Trophoblast cell (in vitro differentiated cells and primary cell): ENCODE results near the gene CCDC127.
A peak's percentile ranks its signal among the peaks of the same experiment; 100 is the strongest.

Experiments used
- DNase-seq, 2 donors: peaks; one replicate each; pipeline ENCODE4 v3.0.0-alpha.2; 2016
- H2AFZ ChIP-seq: 2 replicates; pipeline ENCODE4 v1.6.1; 2013; ENCODE audit warnings: low read length, moderate library complexity, mild to moderate bottlenecking; ENCODE audit not compliant: insufficient read depth, poor library complexity
- H2AK5ac ChIP-seq: 2 replicates; pipeline ENCODE4 v1.6.1; 2013; ENCODE audit warnings: mild to moderate bottlenecking, low read length
- H2BK120ac ChIP-seq: 2 replicates; pipeline ENCODE4 v1.6.1; 2013; ENCODE audit warnings: low read length, mild to moderate bottlenecking, moderate library complexity; ENCODE audit not compliant: insufficient read depth, poor library complexity
- H2BK12ac ChIP-seq: 2 replicates; pipeline ENCODE4 v1.6.1; 2013; ENCODE audit warnings: mild to moderate bottlenecking, low read length, moderate library complexity
- H2BK5ac ChIP-seq: 2 replicates; pipeline ENCODE4 v1.6.1; 2013; ENCODE audit warnings: low read length, low read depth, moderate library complexity, mild to moderate bottlenecking; ENCODE audit not compliant: poor library complexity
- H3K14ac ChIP-seq: 2 replicates; pipeline ENCODE4 v1.6.1; 2013; ENCODE audit warnings: mild to moderate bottlenecking, low read length
- H3K18ac ChIP-seq: 2 replicates; pipeline ENCODE4 v1.6.1; 2013; ENCODE audit warnings: mild to moderate bottlenecking, low read length
- H3K23ac ChIP-seq: 2 replicates; pipeline ENCODE4 v1.6.1; 2013; ENCODE audit warnings: low read length
- H3K27ac ChIP-seq: 2 replicates; pipeline ENCODE4 v1.5.1; 2013; ENCODE audit warnings: low read depth, mild to moderate bottlenecking, inconsistent platforms, low read length, moderate library complexity
- H3K27me3 ChIP-seq: 2 replicates; pipeline ENCODE4 v1.6.1; 2013; ENCODE audit warnings: inconsistent platforms, mild to moderate bottlenecking, low read length, moderate library complexity; ENCODE audit not compliant: insufficient read depth
- H3K36me3 ChIP-seq, 2 experiments: 1 replicate in 1 of 2; 2 replicates in 1 of 2; pipeline ENCODE4 v1.6.1; 2013; ENCODE audit warnings: low read length in 2 of 2, mild to moderate bottlenecking in 2 of 2, moderate library complexity in 1 of 2; ENCODE audit not compliant: insufficient read depth in 2 of 2, control insufficient read depth in 1 of 2
- H3K4ac ChIP-seq: 2 replicates; pipeline ENCODE4 v1.6.1; 2013; ENCODE audit warnings: low read depth, mild to moderate bottlenecking, low read length, moderate library complexity
- H3K4me1 ChIP-seq, 2 experiments: 1 replicate in 1 of 2; 2 replicates in 1 of 2; pipeline ENCODE4 v1.6.1; 2013; ENCODE audit warnings: low read length in 2 of 2, mild to moderate bottlenecking in 2 of 2, moderate library complexity in 1 of 2; ENCODE audit not compliant: insufficient read depth in 2 of 2, control insufficient read depth in 1 of 2
- H3K4me2 ChIP-seq: 2 replicates; pipeline ENCODE4 v1.6.1; 2013; ENCODE audit warnings: inconsistent platforms, mild to moderate bottlenecking, low read length, moderate library complexity
- H3K4me3 ChIP-seq: 2 replicates; pipeline ENCODE4 v1.5.1; 2013; ENCODE audit warnings: mild to moderate bottlenecking, low read depth, low read length, inconsistent platforms
- H3K79me1 ChIP-seq: one replicate; pipeline ENCODE4 v1.6.1; 2013; ENCODE audit warnings: low read length
- H3K79me2 ChIP-seq: 2 replicates; pipeline ENCODE4 v1.6.1; 2013; ENCODE audit warnings: low read length, mild to moderate bottlenecking; ENCODE audit not compliant: control insufficient read depth, insufficient read depth, poor library complexity
- H3K9ac ChIP-seq: 2 replicates; pipeline ENCODE4 v1.6.1; 2013; ENCODE audit warnings: mild to moderate bottlenecking, low read length
- H3K9me3 ChIP-seq: 2 replicates; pipeline ENCODE4 v1.6.1; 2013; ENCODE audit warnings: low read depth, mild to moderate bottlenecking, control low read depth, inconsistent platforms, low read length; ENCODE audit not compliant: insufficient read depth
- H4K12ac ChIP-seq: 2 replicates; pipeline ENCODE4 v1.6.1; 2013; ENCODE audit warnings: low read depth, mild to moderate bottlenecking, low read length, moderate library complexity
- H4K8ac ChIP-seq: 2 replicates; pipeline ENCODE4 v1.6.1; 2013; ENCODE audit warnings: low read depth, mild to moderate bottlenecking, low read length, moderate library complexity
- H4K91ac ChIP-seq: one replicate; pipeline ENCODE4 v1.6.1; 2013; ENCODE audit warnings: low read depth, mild to moderate bottlenecking, low read length, moderate library complexity
- WGBS: extraction: QIAGEN DNeasy Blood & Tissue Kit; methylation state at CpG from one replicate; pipeline ENCODE4 v1.1.7; 2013; ENCODE audit warnings: missing lambda C conversion rate; ENCODE audit not compliant: insufficient read length, insufficient coverage; ENCODE audit errors: extremely low coverage; 5-methylcytosine and 5-hydroxymethylcytosine counted together

The CCDC127 gene

DNA sequence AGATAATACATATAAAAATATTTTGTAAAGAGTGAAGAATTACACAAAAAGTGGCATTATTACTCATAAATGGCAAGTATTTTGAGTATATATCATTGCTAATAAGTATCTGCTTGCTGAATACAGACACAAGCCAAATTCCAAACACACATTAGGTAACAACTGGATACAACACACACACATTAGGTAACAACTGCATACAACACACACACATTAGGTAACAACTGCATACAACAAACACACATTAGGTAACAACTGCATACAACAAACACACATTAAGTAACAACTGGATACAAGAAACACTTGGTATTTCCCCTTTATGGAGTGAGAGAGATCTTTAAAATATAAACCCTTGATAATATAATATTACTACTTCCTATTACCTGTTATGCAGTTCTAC lies 13.5 kb downstream of the CCDC127 start:
- no peak overlapping the region for H3K4ac ChIP-seq
- H3K14ac ChIP-seq, result no peak overlapping the region
- no peaks in the 10 kb centered on the region for H3K27me3 ChIP-seq
- no peak overlapping the region for H3K4me3 ChIP-seq
- no peak overlapping the region for H2AK5ac ChIP-seq
- peaks cover 2 to 6% of the 10 kb centered on the region in 2 experiments for H3K4me1 ChIP-seq
- H2BK12ac ChIP-seq, result no peak overlapping the region
- H3K9me3 ChIP-seq, result no peaks in the 10 kb centered on the region
- no peak overlapping the region for H4K8ac ChIP-seq
- H3K27ac ChIP-seq, result no peak overlapping the region
- no peak overlapping the region for H3K18ac ChIP-seq
- H4K91ac ChIP-seq, result no peak overlapping the region
- H2BK5ac ChIP-seq, result no peak overlapping the region
- H3K4me2 ChIP-seq, result no peak overlapping the region
- H3K23ac ChIP-seq, result no peak overlapping the region
- peaks cover 2% of the 10 kb centered on the region for H3K79me2 ChIP-seq
- no peaks in the 10 kb centered on the region for H3K79me1 ChIP-seq
- H2BK120ac ChIP-seq, result no peak overlapping the region
- peaks cover 18 to 20% of the 10 kb centered on the region in 2 experiments for H3K36me3 ChIP-seq
- no peak overlapping the region for H4K12ac ChIP-seq
- H3K9ac ChIP-seq, result no peak overlapping the region
- no peak overlapping the region for H2AFZ ChIP-seq
- no peak for DNase-seq

DNA sequence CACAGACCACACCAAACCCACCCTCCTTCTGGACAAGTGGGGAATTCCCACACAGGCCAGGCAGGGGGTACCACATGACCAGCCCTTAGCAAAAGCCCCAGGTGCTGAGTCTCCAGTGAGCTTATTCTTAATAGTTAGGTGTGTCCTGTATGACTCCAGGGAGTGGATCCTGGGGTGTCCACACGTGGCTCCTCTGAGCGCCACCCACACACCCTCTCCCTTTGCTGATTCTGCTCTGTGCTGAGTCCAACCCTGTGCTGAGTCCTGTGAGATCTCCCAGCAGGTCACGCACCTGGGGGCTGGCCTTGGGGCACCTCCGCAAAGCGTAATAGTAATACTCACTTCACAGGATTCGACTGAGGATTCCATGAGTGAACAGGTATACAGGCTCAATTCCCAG lies 14.0 kb downstream of the CCDC127 start:
- DNase-seq, result no peak
- H4K91ac ChIP-seq, result no peak overlapping the region
- no peak overlapping the region for H3K4me2 ChIP-seq
- no peak overlapping the region for H3K27ac ChIP-seq
- no peaks in the 10 kb centered on the region for H3K27me3 ChIP-seq
- H3K4me3 ChIP-seq, result no peak overlapping the region
- no peak overlapping the region for H3K23ac ChIP-seq
- H2BK12ac ChIP-seq, result no peak overlapping the region
- H2AK5ac ChIP-seq, result no peak overlapping the region
- no peak overlapping the region for H3K9ac ChIP-seq
- H3K9me3 ChIP-seq, result no peaks in the 10 kb centered on the region
- peaks cover 2 to 6% of the 10 kb centered on the region in 2 experiments for H3K4me1 ChIP-seq
- no CpG with 5 or more reads among the region's 6 CpGs for WGBS
- peaks cover 18 to 20% of the 10 kb centered on the region in 2 experiments for H3K36me3 ChIP-seq
- H2BK120ac ChIP-seq, result no peak overlapping the region
- H3K4ac ChIP-seq, result no peak overlapping the region
- H3K79me1 ChIP-seq, result no peaks in the 10 kb centered on the region
- peaks cover 2% of the 10 kb centered on the region for H3K79me2 ChIP-seq
- no peak overlapping the region for H3K18ac ChIP-seq
- no peak overlapping the region for H2BK5ac ChIP-seq
- H2AFZ ChIP-seq, result no peak overlapping the region
- no peak overlapping the region for H4K8ac ChIP-seq
- H4K12ac ChIP-seq, result no peak overlapping the region
- H3K14ac ChIP-seq, result no peak overlapping the region

DNA sequence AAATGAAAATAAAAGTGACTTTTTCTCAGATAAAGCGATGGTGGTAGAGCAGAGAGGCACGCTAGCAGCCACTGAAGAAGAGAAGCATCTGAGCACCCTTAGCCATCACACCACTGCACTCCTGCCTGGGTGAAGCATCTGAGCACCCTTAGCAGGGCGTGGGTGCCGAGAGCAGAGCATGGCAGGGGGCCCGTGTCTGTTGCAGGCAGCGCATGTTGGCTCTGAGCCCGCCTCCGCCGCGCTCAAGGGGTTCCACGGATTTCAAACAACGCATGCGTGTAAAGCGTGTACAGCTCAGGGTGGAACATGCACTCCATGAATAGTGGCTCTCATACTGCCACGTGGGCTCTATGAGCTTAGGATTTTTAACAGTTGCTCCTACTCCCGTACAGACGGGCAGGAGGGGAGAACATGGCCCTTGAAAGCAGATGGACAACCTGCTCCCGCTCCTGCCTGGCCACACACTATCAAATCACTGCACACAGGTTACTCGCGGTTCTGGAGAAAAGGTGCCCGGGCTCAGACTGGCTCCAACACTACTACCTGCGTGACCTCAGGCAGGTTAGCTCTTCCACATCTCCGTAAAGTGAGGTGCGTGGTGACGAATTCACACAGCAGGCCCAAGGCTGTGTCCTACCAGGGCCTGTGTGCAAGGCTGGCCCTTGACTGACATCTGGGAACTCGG lies 14.6 kb downstream of the CCDC127 start:
- Histone ChIP-seq H2BK120ac (no peak overlapping the region), H3K27ac (no peak overlapping the region), H2AFZ (no peak overlapping the region), H2BK12ac (no peak overlapping the region), H3K18ac (peak overlapping the region; percentile 62), H3K23ac (no peak overlapping the region), H3K14ac (no peak overlapping the region), H3K36me3 (peaks cover 18 to 21% of the 10 kb centered on the region in 2 experiments), H3K27me3 (no peaks in the 10 kb centered on the region), H3K4me2 (no peak overlapping the region), H3K79me1 (no peaks in the 10 kb centered on the region), H4K12ac (no peak overlapping the region), H2BK5ac (no peak overlapping the region), H3K9me3 (no peaks in the 10 kb centered on the region), H3K4me3 (no peak overlapping the region), H4K91ac (no peak overlapping the region), H3K4ac (no peak overlapping the region), H2AK5ac (no peak overlapping the region), H3K9ac (no peak overlapping the region), H4K8ac (no peak overlapping the region), H3K4me1 (peaks cover 2 to 6% of the 10 kb centered on the region in 2 experiments), H3K79me2 (peaks cover 2% of the 10 kb centered on the region)
- DNase-seq, result no peak
- no CpG with 5 or more reads among the region's 26 CpGs for WGBS

DNA sequence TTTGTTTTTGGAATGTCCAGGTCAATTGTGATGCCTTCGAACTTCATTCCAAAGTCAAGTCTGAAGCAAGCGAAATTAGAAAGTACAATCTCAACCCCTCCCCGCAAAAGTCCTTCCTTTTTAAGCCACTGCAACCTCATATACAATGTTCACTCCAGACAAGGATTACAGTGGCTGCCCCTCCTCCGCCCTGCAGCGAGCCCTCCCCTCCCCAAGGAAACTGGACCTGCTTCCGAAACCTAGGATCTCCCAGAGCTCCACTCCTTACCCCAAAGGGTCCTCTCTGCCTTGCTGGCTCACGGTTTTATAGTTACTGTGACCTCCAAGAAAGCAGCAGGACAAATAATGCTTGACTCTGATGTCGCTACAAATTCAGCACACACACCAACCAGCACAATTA lies 16.3 kb downstream of the CCDC127 start:
- Histone ChIP-seq H3K27me3 (no peaks in the 10 kb centered on the region), H3K23ac (no peak overlapping the region), H4K8ac (no peak overlapping the region), H4K12ac (no peak overlapping the region), H2BK12ac (no peak overlapping the region), H3K4me2 (no peak overlapping the region), H2AFZ (no peak overlapping the region), H2BK5ac (no peak overlapping the region), H3K4me3 (no peak overlapping the region), H3K4me1 (no peaks in the 10 kb centered on the region), H2BK120ac (no peak overlapping the region), H3K9me3 (no peaks in the 10 kb centered on the region), H2AK5ac (no peak overlapping the region), H3K18ac (no peak overlapping the region), H3K79me2 (peaks cover 2% of the 10 kb centered on the region), H3K27ac (no peak overlapping the region), H4K91ac (no peak overlapping the region), H3K9ac (no peak overlapping the region), H3K36me3 (peaks cover 18 to 22% of the 10 kb centered on the region in 2 experiments), H3K79me1 (no peaks in the 10 kb centered on the region), H3K14ac (no peak overlapping the region), H3K4ac (no peak overlapping the region)
- DNase-seq, result no peak
- WGBS, result no CpG with 5 or more reads among the region's 8 CpGs
